Esophagus squamous epithelium (tissue), 4 donors: ENCODE measurements around the gene MAST3.

Experiments
- POLR2A ChIP-seq, 4 donors: fragments of 450-650 bp; IDR thresholded peaks; one replicate each; pipeline ENCODE4 v1.6.1; 2017; ENCODE audit warnings: antibody characterized with exemption in 4 of 4, mild to moderate bottlenecking in 4 of 4, moderate library complexity in 3 of 4
- TF ChIP-seq, protein P1 (sequence below), 6 experiments: fragments of 450-650 bp in 4 of 6; fragments of 200-600 bp in 2 of 6; sonication (generic) in 2 of 6; IDR thresholded peaks; one replicate each; pipeline ENCODE4 v1.5.1; 2016 to 2019; ENCODE audit warnings: antibody characterized with exemption in 6 of 6, mild to moderate bottlenecking in 4 of 6, moderate library complexity in 4 of 6

DNA sequence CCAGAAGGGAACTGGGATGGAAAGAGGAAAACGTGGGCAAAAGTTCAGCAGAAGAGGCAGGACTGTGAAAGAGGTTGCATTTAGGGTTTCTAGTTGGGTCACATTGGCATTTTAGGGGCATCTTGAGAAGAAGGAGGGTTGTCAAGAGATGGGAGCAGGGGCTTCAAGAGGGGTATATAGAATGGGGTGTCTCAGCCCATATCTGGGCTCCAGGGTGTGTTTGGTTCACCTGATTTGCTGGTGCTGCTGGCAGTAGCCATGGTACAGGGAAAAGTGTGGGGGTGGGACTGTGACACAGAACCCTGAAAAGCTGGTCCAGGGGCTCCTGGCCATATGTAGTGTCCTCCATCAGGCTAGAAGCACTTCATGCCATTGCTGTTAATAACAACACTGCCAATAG, 22.5 kb downstream of the MAST3 start:
- TF ChIP-seq, protein P1, sequence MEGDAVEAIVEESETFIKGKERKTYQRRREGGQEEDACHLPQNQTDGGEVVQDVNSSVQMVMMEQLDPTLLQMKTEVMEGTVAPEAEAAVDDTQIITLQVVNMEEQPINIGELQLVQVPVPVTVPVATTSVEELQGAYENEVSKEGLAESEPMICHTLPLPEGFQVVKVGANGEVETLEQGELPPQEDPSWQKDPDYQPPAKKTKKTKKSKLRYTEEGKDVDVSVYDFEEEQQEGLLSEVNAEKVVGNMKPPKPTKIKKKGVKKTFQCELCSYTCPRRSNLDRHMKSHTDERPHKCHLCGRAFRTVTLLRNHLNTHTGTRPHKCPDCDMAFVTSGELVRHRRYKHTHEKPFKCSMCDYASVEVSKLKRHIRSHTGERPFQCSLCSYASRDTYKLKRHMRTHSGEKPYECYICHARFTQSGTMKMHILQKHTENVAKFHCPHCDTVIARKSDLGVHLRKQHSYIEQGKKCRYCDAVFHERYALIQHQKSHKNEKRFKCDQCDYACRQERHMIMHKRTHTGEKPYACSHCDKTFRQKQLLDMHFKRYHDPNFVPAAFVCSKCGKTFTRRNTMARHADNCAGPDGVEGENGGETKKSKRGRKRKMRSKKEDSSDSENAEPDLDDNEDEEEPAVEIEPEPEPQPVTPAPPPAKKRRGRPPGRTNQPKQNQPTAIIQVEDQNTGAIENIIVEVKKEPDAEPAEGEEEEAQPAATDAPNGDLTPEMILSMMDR (IDR thresholded peaks at IDR 0.05) = no peak
- no peak for TF ChIP-seq POLR2A (IDR thresholded peaks at IDR 0.05)
